Suppressor macrophage (primary cell): ENCODE results near the gene PCNP.
"Not testable (repeated sequence)": the region's sequence is repeated elsewhere in the genome, so short reads cannot be mapped to it uniquely, and the experiment has no call there.

Experiments used
- DNase-seq, 4 experiments: peaks; one replicate each; pipeline ENCODE4 v3.0.0-alpha.2; 2020 to 2022
- total RNA-seq, 17 experiments: gene quantifications; one replicate each; lab custom pipeline; 2026; ENCODE audit warnings: mixed read lengths in 6 of 17, inconsistent platforms in 3 of 17; lab: John Stamatoyannopoulos, UW

PCNP gene, protein sequence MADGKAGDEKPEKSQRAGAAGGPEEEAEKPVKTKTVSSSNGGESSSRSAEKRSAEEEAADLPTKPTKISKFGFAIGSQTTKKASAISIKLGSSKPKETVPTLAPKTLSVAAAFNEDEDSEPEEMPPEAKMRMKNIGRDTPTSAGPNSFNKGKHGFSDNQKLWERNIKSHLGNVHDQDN
- 33.4 to 97.3 (median 70.0) reads per million in 17 experiments for total RNA-seq

DNA sequence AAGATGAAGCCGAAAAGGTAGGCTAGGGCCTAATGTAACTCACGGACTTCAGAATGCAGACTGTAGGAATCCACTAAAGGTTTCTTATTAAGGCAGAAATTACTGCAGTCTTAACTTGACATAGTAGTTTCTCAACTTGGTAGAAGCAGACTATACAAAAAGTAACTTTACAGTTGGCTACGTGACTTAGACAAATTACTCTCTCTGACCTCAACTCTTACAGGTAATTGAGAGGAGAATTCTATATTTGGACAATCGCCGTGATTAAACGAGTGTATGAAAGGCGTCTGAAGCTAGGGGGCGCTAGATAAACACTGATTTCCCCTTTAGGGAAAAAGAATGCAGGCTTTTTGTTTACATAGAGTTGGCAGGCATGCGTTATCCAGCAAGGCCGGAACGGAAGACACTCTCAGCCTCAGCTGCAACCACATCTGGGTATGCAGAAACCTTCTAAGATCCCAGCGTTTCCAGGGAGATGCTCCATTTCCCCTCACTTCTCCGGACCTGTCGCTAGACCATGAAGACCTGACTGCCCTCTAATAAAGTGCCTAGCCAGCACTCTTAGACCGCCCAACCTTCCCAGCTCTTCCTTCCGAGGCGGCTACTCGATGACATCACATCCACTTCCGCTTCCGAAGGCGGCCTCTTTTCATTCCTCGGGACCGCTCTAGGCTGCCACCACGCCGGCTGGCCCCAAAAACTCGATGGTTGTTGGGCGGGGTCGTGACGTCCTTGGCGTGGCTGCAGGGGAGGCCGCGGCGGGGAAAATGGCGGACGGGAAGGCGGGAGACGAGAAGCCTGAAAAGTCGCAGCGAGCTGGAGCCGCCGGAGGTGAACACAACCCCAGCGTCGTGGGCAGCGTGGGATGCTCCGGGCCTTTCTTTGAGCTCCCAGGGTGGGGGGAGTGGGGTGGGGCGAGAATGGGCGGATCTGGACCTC is at the start of gene PCNP:
Gene PCNP, plus strand, starts transcription at position 732 of the 939 bp plus-strand sequence. Its CDS starts 36 bp downstream, at position 768.
- DNase-seq: peak; percentile 99 to 100 (median 100)

DNA sequence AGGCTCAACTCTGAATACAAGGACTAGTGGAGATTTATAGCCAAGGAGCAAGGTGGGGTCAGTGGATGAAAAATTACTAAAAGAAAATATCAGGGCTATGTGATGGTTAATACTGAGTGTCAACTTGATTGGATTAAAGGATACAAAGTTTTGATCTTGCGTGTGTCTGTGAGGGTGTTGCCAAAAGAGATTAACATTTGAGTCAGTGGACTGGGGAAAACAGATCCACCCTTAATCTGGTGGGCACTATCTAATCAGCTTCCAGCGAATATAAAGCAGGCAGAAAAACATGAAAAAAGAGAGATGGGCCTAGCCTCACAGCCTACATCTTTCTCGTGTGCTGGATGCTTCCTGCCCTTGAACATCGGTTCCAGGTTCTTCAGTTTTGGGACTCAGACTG is 46.5 kb upstream of the PCNP start:
- no peak for DNase-seq

DNA sequence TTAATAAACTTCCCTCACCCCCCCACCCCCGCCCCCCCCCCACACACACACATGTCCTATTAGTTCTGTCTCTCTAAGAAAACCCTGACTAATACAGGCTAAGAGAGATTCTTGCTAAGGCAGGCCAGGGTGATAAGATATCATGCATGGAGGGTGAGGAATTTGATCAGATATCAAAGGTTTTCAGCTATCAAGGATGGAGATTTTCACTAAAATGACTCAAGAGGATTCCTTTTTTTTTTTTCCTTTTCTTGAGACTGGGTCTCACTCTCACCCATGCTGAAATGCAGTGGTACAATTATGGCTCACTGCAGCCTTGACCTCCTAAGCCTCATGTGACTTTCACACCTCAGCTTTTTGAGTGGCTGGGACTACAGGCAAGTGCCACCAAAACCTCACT is 46.1 kb upstream of the PCNP start:
- no peak for DNase-seq

DNA sequence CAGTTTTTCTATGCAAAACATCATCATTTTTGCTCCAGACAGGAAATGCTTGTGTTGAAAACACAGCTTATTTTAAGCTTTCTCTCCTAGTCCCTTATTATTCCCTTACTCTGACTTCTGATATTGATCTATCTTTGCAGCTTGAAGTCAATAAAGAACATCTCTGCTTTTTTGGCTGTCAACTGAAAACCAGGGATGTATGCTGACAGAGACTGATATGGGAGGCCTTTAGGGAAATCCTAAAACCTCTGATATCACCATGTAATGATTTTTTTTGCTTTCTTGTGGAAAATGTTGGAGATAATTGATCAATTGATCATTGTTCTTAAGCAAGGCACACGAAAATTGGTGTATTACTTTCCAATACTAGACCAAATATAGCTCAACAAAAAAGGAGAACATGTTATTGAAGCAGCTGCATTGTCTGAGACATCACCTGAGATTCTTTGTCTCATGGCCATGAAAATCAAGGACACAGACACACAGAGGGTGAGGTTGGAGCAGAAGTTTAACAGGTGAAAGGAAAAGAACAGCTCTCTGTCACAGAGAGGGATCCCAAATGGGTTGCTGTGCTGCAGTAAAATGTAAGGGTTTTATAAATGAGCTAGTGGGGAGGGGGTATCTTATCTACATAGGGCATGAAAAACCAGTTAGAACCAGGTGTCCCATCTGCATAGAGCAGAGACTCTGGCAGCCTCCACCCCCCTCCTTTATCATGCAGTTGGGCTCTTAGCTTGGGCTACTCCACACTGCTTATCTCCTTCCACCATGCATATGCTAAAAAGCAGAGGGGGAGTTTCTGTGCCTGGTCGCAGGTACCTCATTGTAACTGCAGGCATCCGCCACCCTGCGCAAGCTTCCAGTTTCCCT is 43.9 kb upstream of the PCNP start:
- DNase-seq: no peak

DNA sequence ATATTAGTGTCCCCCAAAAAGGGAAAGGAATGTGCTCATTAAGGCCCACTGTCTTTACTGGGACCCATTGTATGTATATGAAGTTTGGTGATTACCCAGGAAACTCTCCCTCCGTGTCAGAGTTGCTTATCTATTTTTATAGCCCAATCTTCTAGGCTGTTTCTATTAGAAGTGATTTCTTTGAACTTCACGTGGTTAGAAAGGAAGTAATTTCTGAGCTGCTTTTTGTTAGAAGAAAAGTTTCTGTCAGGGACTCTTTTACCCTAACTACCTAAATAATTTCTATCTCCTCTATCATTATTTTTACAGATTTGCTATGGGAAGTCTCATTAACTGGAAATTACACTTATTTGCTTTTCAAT is 43.3 kb upstream of the PCNP start:
- DNase-seq: no peak

DNA sequence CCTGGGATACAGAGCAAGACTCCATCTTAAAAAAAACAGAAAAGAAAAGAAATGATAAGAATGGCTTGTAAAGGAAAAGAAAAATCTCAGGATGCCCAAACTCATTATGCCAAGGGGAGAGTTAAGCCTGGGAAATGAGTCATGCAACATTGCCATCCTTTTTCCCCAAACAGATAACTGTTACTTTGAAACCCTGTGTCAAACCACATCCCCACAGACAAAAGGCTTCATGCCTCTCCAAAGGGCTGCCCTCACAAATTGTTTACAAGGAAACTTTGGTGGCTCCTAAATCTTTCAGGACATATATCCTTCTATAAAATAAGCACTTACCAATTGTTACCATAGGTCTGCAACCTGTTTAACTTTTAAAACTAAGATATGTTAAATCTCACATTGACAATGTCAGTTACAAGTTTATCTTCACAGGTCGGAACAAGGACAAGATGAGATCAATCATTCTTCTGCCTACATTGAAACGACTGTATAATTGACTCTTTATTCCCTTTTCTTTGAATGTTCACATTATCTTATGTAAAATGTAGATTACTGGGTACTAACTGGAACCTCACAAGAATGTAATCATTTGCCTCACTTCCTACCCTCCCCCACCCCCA is 42.4 kb upstream of the PCNP start:
- DNase-seq: no peak

DNA sequence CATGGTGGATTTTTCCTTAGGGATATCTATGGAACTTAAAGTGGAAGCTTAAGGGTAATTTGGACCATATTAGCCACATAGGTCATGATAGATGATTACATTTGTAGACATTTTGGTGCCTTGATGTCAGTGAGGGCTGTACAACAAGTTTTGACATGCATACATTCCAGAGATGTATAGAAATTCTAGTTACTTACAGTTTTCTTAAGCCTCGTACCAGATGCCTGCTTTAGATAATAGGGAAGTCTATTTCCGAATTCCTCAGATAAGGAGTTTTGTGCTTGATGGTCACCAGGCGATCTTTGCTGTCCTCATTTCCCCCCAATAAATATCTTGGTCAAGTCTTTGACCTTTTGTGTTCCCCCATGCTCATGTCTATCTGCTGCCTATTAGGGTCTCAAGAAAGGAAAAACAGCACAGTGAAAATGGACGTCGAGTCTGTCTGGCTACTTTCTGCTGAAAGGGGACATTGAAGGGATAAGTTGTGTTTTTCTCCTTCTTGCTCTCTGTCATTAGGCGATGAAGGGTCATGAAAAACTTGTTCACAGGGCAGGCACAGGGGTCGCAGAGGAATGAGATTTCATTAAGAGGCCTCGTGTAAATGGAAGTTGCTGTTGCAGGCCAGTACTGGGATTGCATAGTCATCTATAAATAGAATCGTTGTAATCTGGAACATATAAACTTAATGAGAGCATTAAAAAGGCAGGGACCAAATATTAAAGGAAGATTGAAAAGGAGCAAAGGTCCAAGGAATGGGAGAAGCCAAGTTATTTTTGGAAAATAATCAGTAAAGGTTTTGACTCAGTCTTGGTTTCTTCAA is 41.0 kb upstream of the PCNP start:
- no peak for DNase-seq

DNA sequence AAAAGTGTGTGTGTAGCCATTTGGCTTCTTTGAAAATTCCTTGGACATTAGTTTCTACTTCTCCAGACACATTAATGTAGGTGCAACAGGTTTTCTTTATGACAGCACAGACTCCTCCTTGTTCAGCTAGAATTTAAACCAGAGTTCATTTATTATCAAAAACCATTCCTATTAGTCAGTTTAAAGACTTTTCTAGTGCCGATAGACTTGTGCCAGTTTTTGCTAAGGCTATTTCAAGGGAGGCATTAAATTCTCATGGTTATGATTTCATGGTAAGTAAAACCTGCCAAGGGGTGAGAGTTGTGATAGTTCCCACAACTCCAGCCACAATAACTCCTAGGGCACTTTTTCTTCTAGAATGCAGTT is 40.4 kb upstream of the PCNP start:
- DNase-seq: no peak

DNA sequence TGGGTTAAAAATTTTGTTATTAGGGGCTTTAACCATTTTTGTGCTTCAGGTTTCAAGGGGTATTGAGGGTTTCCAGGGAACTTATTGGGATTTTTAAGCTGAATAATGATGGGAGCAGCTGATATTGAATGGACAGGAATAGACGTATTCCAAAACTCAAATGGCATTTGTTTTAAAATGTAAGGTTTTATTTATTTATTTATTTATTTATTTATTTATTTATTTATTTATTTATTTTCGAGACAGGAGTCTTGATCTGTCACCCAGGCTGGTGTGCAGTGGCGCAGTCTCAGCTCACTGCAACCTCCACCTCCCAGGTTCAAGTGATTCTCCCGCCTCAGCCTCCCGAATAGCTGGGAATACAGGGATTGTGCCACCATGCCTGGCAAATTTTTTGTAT is 38.8 kb upstream of the PCNP start:
- no peak for DNase-seq

DNA sequence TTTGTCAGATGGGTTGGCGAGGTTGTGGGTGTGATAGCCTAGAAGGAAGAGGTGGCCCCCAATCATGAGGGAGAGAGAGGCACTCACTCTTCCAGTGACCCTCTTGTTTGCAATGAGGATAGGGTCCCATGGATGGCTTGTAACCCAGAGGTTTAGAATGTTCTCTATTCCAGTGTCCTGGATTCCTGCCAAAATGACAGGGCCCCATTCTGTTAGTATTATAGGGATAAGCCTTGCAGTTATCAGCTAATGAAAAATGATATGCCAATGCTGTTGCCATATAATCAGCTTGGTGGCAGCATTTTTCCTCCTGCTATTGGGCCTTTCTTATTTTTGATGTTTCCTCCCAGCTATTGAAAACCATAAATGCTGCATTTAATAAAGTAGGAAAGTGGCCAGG is 37.7 kb upstream of the PCNP start:
- no peak for DNase-seq

DNA sequence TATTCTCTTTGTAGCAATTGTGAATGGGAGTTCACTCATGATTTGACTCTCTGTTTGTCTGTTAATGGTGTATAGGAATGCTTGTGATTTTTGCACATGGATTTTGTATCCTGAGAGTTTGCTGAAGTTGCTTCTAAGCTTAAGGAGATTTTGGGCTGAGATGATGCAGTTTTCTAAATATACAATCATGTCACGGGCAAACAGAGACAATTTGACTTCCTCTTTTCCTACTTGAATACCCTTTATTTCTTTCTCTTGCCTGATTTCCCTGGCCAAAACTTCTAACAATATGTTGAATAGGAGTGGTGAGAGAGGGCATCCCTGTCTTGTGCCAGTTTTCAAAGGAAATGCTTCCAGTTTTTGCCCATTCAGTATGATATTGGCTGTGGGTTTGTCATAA is 37.0 kb upstream of the PCNP start:
- DNase-seq: peak in 1 of 4 experiments; percentile 11

DNA sequence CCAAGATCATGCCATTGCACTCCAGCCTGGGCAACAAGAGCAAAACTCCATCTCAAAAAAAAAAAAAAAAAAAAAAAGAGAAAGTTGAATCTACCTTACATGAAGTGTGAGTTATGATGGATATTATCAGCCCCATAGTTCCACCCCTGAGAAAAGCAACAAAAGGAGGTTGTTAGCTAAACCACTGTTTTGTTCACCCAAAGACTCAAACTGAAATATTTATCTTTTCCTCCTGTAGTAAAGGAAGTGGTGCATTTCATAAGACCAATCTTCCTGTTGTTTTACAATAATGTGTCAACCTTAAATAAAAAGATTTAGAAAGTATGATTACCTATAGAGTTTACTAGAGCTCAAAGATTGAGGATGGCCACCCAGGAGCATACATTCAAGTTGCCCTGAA is 31.0 kb upstream of the PCNP start:
- no peak for DNase-seq

DNA sequence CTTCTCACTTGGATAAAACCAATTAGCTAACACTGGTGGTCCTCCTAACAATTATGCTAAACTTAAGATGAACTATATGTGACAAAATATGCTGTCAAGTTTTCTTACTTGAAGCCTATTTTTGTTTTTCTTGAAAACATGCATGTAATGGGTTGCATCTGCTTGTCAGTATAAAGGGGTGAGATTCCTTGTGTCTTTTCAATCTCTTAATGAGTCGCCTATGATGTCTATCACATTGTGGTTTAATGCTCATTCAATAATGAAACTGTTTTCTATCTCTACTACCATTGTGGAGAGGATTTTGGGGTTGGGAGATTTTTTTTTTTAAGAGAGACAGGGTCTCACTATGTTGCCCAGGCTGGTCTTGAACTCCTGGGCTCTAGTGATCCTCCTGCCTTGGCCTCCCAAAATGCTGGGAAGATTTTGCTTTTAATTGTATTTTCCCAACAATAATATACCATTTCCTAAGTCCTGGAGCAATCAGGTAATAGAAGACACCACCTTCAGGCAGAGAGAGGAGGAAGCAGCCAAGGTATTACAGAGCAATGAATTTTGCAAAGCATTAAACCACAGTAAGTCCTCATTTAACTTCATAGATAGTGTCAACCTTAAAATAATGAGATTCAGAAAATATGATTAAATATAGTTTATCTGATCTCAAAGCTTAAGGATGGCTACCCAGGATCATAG is 29.7 kb upstream of the PCNP start:
- no peak for DNase-seq

DNA sequence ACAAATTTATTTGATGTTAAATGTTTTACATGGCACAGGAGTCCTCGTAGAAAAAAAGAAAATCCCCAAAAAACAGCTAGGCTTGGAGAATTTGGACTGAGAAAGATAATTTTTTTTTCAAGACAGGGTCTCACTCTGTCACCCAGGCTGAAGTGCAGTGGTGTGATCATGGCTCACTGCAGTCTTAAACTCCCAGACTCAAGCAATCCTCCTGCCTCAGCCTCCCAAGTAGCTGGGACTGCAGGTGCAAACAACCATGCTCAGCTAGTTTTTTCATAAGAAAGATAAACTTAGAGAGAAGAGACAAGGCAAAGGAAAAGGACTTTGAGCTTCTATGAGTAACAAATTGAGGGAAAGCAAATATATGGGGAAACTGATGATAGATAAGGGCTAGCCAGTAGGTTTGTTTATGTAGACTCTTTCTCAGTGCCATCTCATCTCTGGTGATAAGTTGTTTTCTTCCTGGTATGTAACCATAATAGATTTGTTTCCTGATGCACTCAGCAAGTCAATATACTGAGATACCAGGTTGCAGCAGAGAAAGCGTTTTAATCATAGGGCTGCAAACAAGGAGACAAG is 25.4 kb upstream of the PCNP start:
- DNase-seq: no peak

DNA sequence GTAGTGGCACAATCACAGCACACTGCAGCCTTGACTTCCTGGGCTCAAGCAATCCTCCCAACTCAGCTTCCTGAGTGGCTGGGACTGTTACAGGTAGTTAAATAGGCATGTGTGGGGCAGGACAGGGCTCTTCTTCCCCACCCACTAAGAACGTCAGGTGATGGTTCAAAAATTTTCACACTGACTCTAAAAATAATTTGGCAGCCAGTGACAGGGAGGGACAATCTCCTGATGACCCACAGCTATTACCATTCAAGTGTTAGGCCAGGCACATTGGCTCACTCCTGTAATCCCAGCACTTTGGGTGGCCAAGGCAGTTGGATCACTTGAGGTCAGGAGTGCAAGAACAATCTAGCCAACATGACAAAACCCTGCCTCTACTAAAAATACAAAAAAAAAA is 24.5 kb upstream of the PCNP start:
- DNase-seq: no peak

DNA sequence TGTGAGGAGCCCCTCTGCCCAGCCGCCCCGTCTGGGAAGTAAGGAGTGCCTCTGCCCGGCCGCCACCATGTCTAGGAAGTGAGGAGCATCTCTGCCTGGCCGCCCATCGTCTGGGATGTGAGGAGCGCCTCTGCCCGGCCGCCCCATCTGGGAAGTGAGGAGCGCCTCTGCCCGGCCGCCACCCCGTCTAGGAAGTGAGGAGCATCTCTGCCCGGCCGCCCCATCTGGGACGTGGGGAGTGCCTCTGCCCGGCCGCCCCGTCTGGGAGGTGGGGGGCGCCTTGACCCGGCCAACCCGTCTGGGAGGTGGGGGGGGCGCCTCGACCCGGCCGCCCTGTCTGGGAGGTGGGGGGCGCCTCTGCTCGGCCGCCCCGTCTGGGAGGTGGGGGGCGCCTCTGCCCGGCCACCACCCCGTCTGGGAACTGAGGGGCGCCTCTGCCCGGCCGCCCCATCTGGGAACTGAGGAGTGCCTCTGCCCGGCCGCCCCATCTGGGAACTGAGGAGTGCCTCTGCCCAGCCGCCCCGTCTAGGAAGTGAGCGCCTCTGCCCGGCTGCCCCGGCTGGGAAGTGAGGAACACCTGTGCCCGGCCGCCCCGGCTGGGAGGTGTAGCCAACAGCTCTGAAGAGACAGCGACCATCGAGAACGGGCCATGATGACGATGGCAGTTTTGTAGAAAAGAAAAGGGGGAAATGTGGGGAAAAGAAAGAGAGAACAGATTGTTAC is 22.5 kb upstream of the PCNP start:
- not testable (repeated sequence) for DNase-seq

DNA sequence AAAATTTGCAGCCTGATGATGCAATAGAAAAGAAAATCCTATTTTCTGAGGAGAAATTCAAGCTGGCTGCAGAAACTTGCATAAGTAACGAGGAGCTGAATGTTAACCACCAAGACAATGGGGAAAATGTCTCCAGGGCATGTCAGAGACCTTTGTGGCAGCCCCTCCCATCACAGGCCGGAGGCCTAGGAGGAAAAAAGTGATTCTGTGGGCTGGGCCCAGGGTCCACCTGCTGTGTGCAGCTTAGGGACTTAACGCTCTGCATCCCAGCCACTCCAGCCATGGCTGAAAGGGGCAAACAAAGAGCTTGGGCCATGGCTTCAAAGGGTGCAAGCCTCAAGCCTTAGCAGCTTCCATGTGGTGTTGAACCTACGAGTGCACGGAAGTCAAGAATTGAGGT is 20.6 kb upstream of the PCNP start:
- DNase-seq: not testable (repeated sequence)

DNA sequence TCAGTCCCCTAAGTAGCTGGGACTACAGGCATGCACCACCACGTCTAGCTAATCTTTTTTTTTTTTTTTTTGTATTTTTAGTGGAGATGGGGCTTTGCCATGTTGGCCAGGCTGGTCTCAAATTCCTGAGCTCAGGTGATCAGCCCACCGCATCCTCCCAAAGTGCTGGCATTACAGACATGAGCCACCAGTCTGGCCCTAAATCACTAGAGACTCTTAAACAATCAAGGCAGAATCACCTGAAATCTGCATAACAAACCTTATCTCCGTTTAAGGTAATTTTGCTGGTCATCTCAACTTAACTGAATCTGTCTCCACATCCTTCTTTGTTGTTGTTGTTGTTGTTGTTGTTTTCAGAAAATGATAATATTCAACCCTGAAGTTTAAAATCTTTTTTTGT is 17.9 kb upstream of the PCNP start:
- no peak for DNase-seq

DNA sequence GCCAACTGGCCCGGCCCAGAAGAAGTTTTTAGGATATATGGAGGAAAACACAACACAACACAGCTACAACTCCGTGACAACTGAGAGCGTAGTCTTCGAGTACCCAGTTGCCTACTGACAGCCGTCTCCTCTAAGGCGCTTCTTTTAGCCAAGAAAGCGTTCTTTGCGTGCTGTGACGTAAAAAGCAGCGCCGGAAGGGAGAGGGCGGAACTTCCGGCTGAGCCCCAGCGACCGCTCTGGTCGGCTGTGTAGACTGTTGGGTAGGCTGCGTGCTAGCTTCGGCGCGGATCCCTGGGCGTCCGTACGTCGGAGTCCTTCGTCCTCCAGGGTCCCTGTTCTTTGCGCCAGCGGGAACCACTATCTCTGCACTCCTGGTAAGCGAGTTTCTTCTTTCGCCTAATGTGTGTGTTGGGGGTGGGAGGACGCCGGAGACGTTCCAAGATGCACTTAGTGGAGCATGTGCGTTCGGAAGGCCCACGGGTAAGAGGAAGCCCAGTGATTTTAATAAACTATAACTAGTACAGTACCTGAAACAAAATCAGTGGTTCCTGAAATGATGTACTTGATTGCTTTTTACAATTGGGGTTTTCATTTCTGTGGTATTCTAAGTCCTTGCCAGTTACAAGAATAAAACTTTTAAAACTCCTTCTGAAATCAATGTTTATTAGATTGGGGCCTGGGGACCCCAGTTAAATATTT is 12.2 kb upstream of the PCNP start, which contains the start of gene TRMT10C:
Gene TRMT10C, plus strand, starts transcription at position 239 of the 699 bp plus-strand sequence. CDS start 2,914 bp downstream, outside the sequence.
- DNase-seq: peak; percentile 96 to 97 (median 96)
